Neural progenitor cell (in vitro differentiated cells): ENCODE measurements around the gene RBP4.

ENCODE experiments used
- CTCF ChIP-seq: fragments of 200-600 bp; sonication (generic); IDR thresholded peaks from 2 replicates; pipeline ENCODE4 v1.5.1; 2017; ENCODE audit warnings: antibody characterized with exemption, mild to moderate bottlenecking
- EZH2 ChIP-seq: fragments of 200-600 bp; sonication (generic); IDR thresholded peaks from 2 replicates; pipeline ENCODE4 v1.6.1; 2017; ENCODE audit warnings: antibody characterized with exemption, mild to moderate bottlenecking, moderate library complexity

DNA sequence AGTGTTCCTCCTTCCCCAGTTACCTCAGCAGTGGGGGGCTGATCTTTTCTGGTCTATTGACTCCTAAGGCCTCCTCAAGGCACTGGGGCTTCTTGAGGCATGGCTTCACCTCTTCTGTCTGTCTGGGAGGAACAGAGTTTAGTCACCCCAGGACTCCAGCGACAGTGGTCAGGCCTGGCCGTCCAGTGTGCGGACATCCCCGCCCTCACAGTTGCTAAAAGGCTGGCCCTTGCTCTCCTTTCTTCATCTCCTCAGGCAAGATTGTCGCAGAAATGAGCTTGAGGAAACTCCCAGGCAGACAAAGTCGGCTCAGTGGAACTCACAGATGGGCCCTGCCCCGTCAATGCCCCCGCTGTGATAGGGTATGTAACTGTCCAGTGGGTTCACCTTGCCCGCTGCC is 41.5 kb downstream of the RBP4 start:
- TF ChIP-seq CTCF = no peak
- no peak for TF ChIP-seq EZH2
